ENCODE results near the gene C1GALT1. TPM values are rescaled to one million over a fixed set of nuclear protein-coding genes. Genes with fewer than 3 reads are reported as not detected.

Gene C1GALT1
- total RNA-seq, 1 experiment from 2014 or later, result 52.2 TPM

DNA sequence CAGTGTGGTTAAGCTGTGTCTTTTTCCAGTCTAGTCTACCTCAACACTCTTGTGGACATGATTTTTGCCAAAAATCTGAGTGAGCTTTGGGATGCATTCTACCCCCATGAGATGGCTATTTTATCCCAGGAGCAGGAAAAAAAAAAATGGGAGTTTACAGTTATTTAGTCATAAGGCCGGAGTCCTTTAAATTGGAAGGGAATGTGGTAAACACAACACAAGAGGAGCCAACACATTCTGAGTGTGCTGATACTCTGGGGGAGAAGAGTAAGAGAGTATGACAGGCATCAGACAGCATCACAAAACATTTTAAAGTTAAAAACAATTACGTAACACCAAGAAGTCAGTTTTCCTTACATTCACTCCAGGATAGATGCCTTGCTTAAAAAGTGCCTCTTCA is 46.1 kb downstream of the C1GALT1 start:
- ChIA-PET POLR2A (no interaction called here), CTCF (no interaction called here)
- Mint-ChIP-seq H3K27ac (ENCODE audit: unreplicated experiment) (no peak overlapping the region), H3K9me3 (ENCODE audit: unreplicated experiment) (peaks cover 15% of the 10 kb centered on the region), H3K4me1 (ENCODE audit: low read depth, unreplicated experiment) (no peaks in the 10 kb centered on the region), H3K4me3 (ENCODE audit: unreplicated experiment) (no peak overlapping the region), H3K27me3 (ENCODE audit: insufficient read depth, unreplicated experiment) (no peaks in the 10 kb centered on the region), H3K36me3 (ENCODE audit: insufficient read depth, unreplicated experiment) (peaks cover 25% of the 10 kb centered on the region)
- Histone ChIP-seq H3K9me3 (peaks cover 17% of the 10 kb centered on the region; the same call in 1 of the 2 replicates), H3K4me1 (0 out of 2 replicates have a peak, but pooled peaks cover 4% of the 10 kb centered on the region), H3K36me3 (ENCODE audit: control insufficient read depth, insufficient read depth, low read length) (no peaks in the 10 kb centered on the region), H3K27me3 (replicated peaks; ENCODE audit: control insufficient read depth, insufficient read depth, low read length) (no peaks in the 10 kb centered on the region), H3K4me3 (ENCODE audit: low read depth, low read length) (no peak overlapping the region)
- no peak for DNase-seq
- BruUV-seq (replicated peaks), result no TSS peak
- TF ChIP-seq, protein P1, sequence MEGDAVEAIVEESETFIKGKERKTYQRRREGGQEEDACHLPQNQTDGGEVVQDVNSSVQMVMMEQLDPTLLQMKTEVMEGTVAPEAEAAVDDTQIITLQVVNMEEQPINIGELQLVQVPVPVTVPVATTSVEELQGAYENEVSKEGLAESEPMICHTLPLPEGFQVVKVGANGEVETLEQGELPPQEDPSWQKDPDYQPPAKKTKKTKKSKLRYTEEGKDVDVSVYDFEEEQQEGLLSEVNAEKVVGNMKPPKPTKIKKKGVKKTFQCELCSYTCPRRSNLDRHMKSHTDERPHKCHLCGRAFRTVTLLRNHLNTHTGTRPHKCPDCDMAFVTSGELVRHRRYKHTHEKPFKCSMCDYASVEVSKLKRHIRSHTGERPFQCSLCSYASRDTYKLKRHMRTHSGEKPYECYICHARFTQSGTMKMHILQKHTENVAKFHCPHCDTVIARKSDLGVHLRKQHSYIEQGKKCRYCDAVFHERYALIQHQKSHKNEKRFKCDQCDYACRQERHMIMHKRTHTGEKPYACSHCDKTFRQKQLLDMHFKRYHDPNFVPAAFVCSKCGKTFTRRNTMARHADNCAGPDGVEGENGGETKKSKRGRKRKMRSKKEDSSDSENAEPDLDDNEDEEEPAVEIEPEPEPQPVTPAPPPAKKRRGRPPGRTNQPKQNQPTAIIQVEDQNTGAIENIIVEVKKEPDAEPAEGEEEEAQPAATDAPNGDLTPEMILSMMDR (IDR thresholded peaks at IDR 0.05; ENCODE audit: insufficient read depth in 1 of 2, low read depth in 1 of 2, low read length in 1 of 2, severe bottlenecking in 1 of 2, unreplicated experiment in 1 of 2), result no peak
- intact Hi-C loops (cut with micrococcal nuclease; ENCODE audit: unreplicated experiment), result no loop called here

DNA sequence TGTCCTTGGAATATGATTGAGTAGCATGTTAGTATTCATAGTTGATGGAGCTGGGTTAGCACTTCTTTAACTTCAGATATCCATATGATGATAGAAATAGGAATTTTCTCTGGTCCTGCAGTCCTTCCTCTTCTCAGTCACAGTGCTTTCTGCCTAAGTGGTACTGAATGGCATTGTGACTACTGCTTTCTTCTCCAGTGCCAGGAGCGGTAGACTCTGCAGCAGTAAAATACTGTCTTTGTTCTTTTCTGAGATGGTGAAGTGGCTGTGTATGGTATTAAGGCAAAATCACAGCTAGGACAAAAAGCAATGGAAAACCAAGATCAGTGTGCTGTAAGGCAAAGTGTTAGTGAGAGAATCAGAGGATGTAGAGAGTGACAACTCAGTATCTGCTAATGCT is 46.6 kb downstream of the C1GALT1 start:
- peaks cover 17% of the 10 kb centered on the region; the same call in 1 of the 2 replicates for H3K9me3 ChIP-seq
- no peaks in the 10 kb centered on the region for H3K27me3 ChIP-seq (replicated peaks; ENCODE audit: control insufficient read depth, insufficient read depth, low read length)
- Mint-ChIP-seq H3K4me3 (ENCODE audit: unreplicated experiment) (no peak overlapping the region), H3K9me3 (ENCODE audit: unreplicated experiment) (peaks cover 15% of the 10 kb centered on the region), H3K4me1 (ENCODE audit: low read depth, unreplicated experiment) (no peaks in the 10 kb centered on the region), H3K27ac (ENCODE audit: unreplicated experiment) (no peak overlapping the region), H3K27me3 (ENCODE audit: insufficient read depth, unreplicated experiment) (no peaks in the 10 kb centered on the region), H3K36me3 (ENCODE audit: insufficient read depth, unreplicated experiment) (peaks cover 25% of the 10 kb centered on the region)
- CTCF ChIA-PET, result no interaction called here
- POLR2A ChIA-PET, result no interaction called here
- no TSS peak for BruUV-seq (replicated peaks)
- intact Hi-C loops (cut with micrococcal nuclease; ENCODE audit: unreplicated experiment), result no loop called here
- TF ChIP-seq, protein P1 (IDR thresholded peaks at IDR 0.05; ENCODE audit: insufficient read depth in 1 of 2, low read depth in 1 of 2, low read length in 1 of 2, severe bottlenecking in 1 of 2, unreplicated experiment in 1 of 2), result no peak
- no peak for DNase-seq
- no peaks in the 10 kb centered on the region for H3K36me3 ChIP-seq (ENCODE audit: control insufficient read depth, insufficient read depth, low read length)
- H3K4me1 ChIP-seq, result 0 out of 2 replicates have a peak, but pooled peaks cover 4% of the 10 kb centered on the region
- no peak overlapping the region for H3K4me3 ChIP-seq (ENCODE audit: low read depth, low read length)

DNA sequence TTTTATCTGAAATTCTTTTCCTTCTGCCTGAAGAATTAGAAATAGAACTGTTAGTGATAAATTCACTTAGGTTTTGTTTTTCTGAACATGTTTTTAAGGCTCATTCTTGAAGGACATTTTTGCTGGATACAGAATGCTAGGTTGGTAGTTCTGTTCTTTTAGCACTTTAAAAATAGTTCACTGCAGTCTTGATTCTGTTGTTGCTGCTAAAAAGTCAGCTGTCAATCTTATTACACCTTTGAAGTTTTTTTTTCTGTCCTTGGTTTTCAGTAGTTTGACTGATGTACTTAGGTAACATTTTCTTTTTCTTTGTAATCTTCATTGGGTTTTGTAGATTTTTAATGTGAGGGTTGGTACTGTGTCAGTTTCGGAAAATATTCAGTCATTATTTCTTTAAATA is 48.7 kb downstream of the C1GALT1 start:
- peaks cover 15% of the 10 kb centered on the region for H3K9me3 Mint-ChIP-seq (ENCODE audit: unreplicated experiment)

More for the DNA sequence above, 48.7 kb downstream of the C1GALT1 start:
- Mint-ChIP-seq H3K4me1 (ENCODE audit: low read depth, unreplicated experiment) (no peaks in the 10 kb centered on the region), H3K27me3 (ENCODE audit: insufficient read depth, unreplicated experiment) (no peaks in the 10 kb centered on the region), H3K27ac (ENCODE audit: unreplicated experiment) (no peak overlapping the region), H3K4me3 (ENCODE audit: unreplicated experiment) (no peak overlapping the region), H3K36me3 (ENCODE audit: insufficient read depth, unreplicated experiment) (peaks cover 25% of the 10 kb centered on the region)
- CTCF ChIA-PET, result no interaction called here
- H3K4me1 ChIP-seq, result no peaks in the 10 kb centered on the region
- TF ChIP-seq, protein P1 (IDR thresholded peaks at IDR 0.05; ENCODE audit: insufficient read depth in 1 of 2, low read depth in 1 of 2, low read length in 1 of 2, severe bottlenecking in 1 of 2, unreplicated experiment in 1 of 2), result no peak
- intact Hi-C loops (cut with micrococcal nuclease; ENCODE audit: unreplicated experiment), result no loop called here
- H3K9me3 ChIP-seq, result peaks cover 10% of the 10 kb centered on the region; the same call in 1 of the 2 replicates
- H3K36me3 ChIP-seq (ENCODE audit: control insufficient read depth, insufficient read depth, low read length), result no peaks in the 10 kb centered on the region
- BruUV-seq (replicated peaks), result no TSS peak
- no peaks in the 10 kb centered on the region for H3K27me3 ChIP-seq (replicated peaks; ENCODE audit: control insufficient read depth, insufficient read depth, low read length)
- H3K4me3 ChIP-seq (ENCODE audit: low read depth, low read length), result no peak overlapping the region
- DNase-seq, result no peak
- POLR2A ChIA-PET, result no interaction called here

Data from Caco-2 (cell line).